Measurements from ENCODE around the gene CHMP3.

Gene CHMP3

GRCh38 chr2:86461042-86461743 is 102.0 kb downstream of the CHMP3 start:
- no peak for DNase-seq

- no peak for DNase-seq
Observed at GRCh38 chr2:86455181-86455580, 108.1 kb downstream of the CHMP3 start.

DNA sequence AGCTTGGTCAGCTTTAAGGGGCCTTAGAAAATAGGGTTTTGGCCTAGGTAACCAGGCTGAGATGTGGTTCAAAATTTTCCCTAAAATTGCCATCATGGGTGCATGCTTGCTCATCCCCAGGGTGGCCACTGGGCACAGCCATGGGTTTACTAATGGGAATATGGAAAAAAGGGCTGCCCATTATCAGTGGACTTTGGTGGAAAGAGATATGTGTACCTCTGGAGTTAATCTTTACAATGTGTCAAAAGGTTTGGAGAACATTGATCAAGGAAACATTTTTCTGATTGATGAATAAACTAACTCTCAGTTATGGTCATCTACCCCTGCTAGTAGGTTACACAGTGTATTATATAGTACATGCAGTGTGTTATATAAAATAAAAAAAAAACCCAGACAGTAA is 109.0 kb downstream of the CHMP3 start:
- no peak for DNase-seq

DNA sequence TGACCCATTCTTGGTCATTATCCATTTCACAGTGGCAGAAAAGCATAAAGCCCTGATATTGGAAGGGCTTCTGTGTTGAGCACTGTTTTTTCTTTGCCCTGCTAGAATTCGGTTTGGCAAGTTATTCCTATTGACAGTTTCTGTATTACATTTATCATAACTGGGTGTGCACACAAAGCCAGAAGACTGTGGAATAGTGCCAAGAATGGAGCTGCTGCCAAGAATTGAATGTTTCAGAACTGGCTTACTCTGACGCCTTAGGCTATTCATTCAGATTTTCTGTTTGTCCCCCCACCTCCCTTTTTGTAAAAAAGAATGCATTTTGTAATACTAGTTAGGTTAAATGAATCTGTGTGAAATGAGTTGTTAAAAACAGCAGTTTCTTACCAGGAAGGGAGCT is 109.4 kb downstream of the CHMP3 start:
- DNase-seq = no peak
